K562 (cell line): Measurements from ENCODE around the gene RHBG. TPM values are rescaled to one million over a fixed set of nuclear protein-coding genes. Genes with fewer than 3 reads are reported as not detected.

Experiments
- HDAC8 ChIP-seq: fragments of 450-650 bp; IDR thresholded peaks from 2 replicates; pipeline ENCODE4 v1.6.1; 2016; ENCODE audit warnings: mild to moderate bottlenecking, missing genetic modification characterization, moderate library complexity, missing compliant biosample characterization
- microRNA counts: library from miRNA; unstranded; fragments of <30 nt; microRNA quantifications from one replicate; lab custom pipeline; 2016
- microRNA-seq: library from miRNA; unstranded; fragments of <30 nt; microRNA quantifications from one replicate; pipeline ENCODE4, GENCODE V29; 2018; ENCODE audit warnings: borderline microRNAs expressed
- polyA plus RNA-seq, 8 experiments: library from polyadenylated mRNA; depleted of rRNA in 4 of 8; stranded (reverse) in 5 of 8; unstranded in 3 of 8; fragments of >200 nt; fragmentation: Nextera tagmentation in 2 of 8; fragmentation: Illumina TruSeq in 1 of 8; extraction: Ambion mirVana in 2 of 8; extraction: Trizol in 1 of 8; gene quantifications; 2 replicates each; pipeline versions ENCODE4 v1.2.1 to v1.2.3, GENCODE V29; 2011 to 2014; ENCODE audit warnings: inconsistent platforms in 1 of 8, missing spikeins in 1 of 8
- small RNA-seq: library from RNA; depleted of rRNA; stranded (forward); fragments of <200 nt; gene quantifications from one replicate; pipeline ENCODE3, GENCODE V24; 2014
- total RNA-seq, 7 experiments: library from RNA; depleted of rRNA in 6 of 7; stranded (reverse); fragments of >200 nt in 6 of 7; fragmentation: Illumina TruSeq in 2 of 7; extraction: Trizol in 2 of 7; gene quantifications; 2 replicates each; pipeline versions ENCODE4 v1.2.1 to v1.2.3, GENCODE V29; 2011 to 2021; ENCODE audit warnings: low replicate concordance in 1 of 7
- TF ChIP-seq, protein P1 (sequence below): fragments of 250-450 bp; sonication (Bioruptor Pico); IDR thresholded peaks from 2 replicates; pipeline ENCODE4 v1.8.0; 2022; ENCODE audit warnings: inconsistent platforms
- TF ChIP-seq, protein P2 (sequence below): sonication (generic); formaldehyde crosslinking; IDR thresholded peaks from 2 replicates; pipeline ENCODE4 v1.8.1; 2023; ENCODE audit warnings: mild to moderate bottlenecking, missing genetic modification reagents

RHBG gene
- total and polyA plus RNA-seq, 9 of the 15 experiments (the other 6 are each of a cell fraction or from before 2014, with no cell fraction given) = not detected

DNA sequence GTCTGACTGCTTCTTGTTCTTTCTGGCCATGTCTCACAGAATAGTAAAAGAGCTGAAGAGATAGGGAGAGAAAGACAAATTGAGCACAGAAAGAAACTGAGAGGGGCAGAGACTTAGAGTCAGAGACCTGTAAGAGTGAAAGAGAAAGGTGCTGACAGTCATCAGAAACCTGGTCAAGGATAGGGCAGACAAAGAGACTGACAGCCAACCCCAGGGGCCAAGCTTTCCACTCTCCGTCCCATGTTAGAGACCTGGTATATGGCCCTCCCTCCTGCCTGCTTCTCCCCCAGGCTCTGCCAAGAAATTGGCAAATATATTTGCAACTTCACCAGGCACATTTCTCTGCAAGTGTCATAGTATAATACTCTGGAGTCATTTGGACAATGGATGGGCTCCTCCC lies 64.6 kb downstream of the RHBG start (continued):
- no peak for TF ChIP-seq HDAC8
- TF ChIP-seq, protein P1, sequence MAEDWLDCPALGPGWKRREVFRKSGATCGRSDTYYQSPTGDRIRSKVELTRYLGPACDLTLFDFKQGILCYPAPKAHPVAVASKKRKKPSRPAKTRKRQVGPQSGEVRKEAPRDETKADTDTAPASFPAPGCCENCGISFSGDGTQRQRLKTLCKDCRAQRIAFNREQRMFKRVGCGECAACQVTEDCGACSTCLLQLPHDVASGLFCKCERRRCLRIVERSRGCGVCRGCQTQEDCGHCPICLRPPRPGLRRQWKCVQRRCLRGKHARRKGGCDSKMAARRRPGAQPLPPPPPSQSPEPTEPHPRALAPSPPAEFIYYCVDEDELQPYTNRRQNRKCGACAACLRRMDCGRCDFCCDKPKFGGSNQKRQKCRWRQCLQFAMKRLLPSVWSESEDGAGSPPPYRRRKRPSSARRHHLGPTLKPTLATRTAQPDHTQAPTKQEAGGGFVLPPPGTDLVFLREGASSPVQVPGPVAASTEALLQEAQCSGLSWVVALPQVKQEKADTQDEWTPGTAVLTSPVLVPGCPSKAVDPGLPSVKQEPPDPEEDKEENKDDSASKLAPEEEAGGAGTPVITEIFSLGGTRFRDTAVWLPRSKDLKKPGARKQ = no peak
- TF ChIP-seq, protein P2, sequence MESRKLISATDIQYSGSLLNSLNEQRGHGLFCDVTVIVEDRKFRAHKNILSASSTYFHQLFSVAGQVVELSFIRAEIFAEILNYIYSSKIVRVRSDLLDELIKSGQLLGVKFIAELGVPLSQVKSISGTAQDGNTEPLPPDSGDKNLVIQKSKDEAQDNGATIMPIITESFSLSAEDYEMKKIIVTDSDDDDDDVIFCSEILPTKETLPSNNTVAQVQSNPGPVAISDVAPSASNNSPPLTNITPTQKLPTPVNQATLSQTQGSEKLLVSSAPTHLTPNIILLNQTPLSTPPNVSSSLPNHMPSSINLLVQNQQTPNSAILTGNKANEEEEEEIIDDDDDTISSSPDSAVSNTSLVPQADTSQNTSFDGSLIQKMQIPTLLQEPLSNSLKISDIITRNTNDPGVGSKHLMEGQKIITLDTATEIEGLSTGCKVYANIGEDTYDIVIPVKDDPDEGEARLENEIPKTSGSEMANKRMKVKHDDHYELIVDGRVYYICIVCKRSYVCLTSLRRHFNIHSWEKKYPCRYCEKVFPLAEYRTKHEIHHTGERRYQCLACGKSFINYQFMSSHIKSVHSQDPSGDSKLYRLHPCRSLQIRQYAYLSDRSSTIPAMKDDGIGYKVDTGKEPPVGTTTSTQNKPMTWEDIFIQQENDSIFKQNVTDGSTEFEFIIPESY (CRISPR knock-in tag) = no peak

MicroRNA genes within 50 kb of the gene (microRNA counts, 767-probe panel; counts per million panel counts)
- microRNA hsa-miR-9-5p (lab: Ali Mortazavi, UCI) = 3,468 counts per million, percentile 76 among the panel's probes with 10 or more counts

Small RNA genes lying within 50 kb of the gene (microRNA-seq; reads per million reads assigned to microRNA genes)
- gene MIR9-1 = not detected

Small RNA genes lying within 50 kb of the gene (small RNA-seq; reads per million reads assigned to genes)
- gene MIR9-1 = 0.11 reads per million

Other genes starting within 250 kb of the RHBG start
Only the 7 nearest of the 16 such genes appear.
- 0.86 TPM in 2 replicates for gene PAQR6, start 121.2 kb upstream of the RHBG start, total RNA-seq (2014; rRNA removed)
- 0.32 and 0.62 TPM in 2 replicates for gene PAQR6, start 121.2 kb upstream of the RHBG start, total RNA-seq (2014; rRNA removed; fragmentation: Illumina TruSeq; extraction: Trizol)
- gene PAQR6, start 121.2 kb upstream of the RHBG start, total RNA-seq (2015; rRNA removed; fragmentation: Illumina TruSeq; extraction: Trizol) = 0.64 and 0.72 TPM in 2 replicates
- gene PAQR6, start 121.2 kb upstream of the RHBG start, total RNA-seq (2021) = 1.0 and 1.2 TPM in 2 replicates
- gene PAQR6, start 121.2 kb upstream of the RHBG start, polyA plus RNA-seq (2011; rRNA removed) = 0.52 and 1.4 TPM in 2 replicates
- gene PAQR6, start 121.2 kb upstream of the RHBG start, polyA plus RNA-seq (2014; fragmentation: Illumina TruSeq; extraction: Trizol) = 0.59 and 0.73 TPM in 2 replicates
- gene PAQR6, start 121.2 kb upstream of the RHBG start, polyA plus RNA-seq (2014; fragmentation: Nextera tagmentation; extraction: Ambion mirVana) = under 1 TPM; 0.07 to 0.23 TPM
- 1.3 and 1.8 TPM in 2 replicates for gene PAQR6, start 121.2 kb upstream of the RHBG start, polyA plus RNA-seq (2014; rRNA removed)
- 56.0 and 71.6 TPM in 2 replicates for gene SMG5, start 86.4 kb upstream of the RHBG start, total RNA-seq (2014; rRNA removed)
- gene SMG5, start 86.4 kb upstream of the RHBG start, total RNA-seq (2014; rRNA removed; fragmentation: Illumina TruSeq; extraction: Trizol) = 33.1 and 41.4 TPM in 2 replicates
- 53.1 and 53.7 TPM in 2 replicates for gene SMG5, start 86.4 kb upstream of the RHBG start, total RNA-seq (2015; rRNA removed; fragmentation: Illumina TruSeq; extraction: Trizol)
- gene SMG5, start 86.4 kb upstream of the RHBG start, total RNA-seq (2021) = 78.4 and 85.9 TPM in 2 replicates
- gene SMG5, start 86.4 kb upstream of the RHBG start, polyA plus RNA-seq (2011; rRNA removed) = 41.4 and 53.9 TPM in 2 replicates
- 69.4 and 69.7 TPM in 2 replicates for gene SMG5, start 86.4 kb upstream of the RHBG start, polyA plus RNA-seq (2014; fragmentation: Illumina TruSeq; extraction: Trizol)
- 1 to 10 TPM; 1.4 to 1.6 TPM for gene SMG5, start 86.4 kb upstream of the RHBG start, polyA plus RNA-seq (2014; fragmentation: Nextera tagmentation; extraction: Ambion mirVana)
- gene SMG5, start 86.4 kb upstream of the RHBG start, polyA plus RNA-seq (2014; rRNA removed) = 53.0 and 58.7 TPM in 2 replicates
- 3.8 and 6.9 TPM in 2 replicates for gene TMEM79, start 84.9 kb upstream of the RHBG start, total RNA-seq (2014; rRNA removed)
- gene TMEM79, start 84.9 kb upstream of the RHBG start, total RNA-seq (2014; rRNA removed; fragmentation: Illumina TruSeq; extraction: Trizol) = 2.1 and 2.6 TPM in 2 replicates
- gene TMEM79, start 84.9 kb upstream of the RHBG start, total RNA-seq (2015; rRNA removed; fragmentation: Illumina TruSeq; extraction: Trizol) = 5.1 and 5.4 TPM in 2 replicates
- 6.8 and 7.2 TPM in 2 replicates for gene TMEM79, start 84.9 kb upstream of the RHBG start, total RNA-seq (2021)
- 4.0 and 4.8 TPM in 2 replicates for gene TMEM79, start 84.9 kb upstream of the RHBG start, polyA plus RNA-seq (2011; rRNA removed)
- gene TMEM79, start 84.9 kb upstream of the RHBG start, polyA plus RNA-seq (2014; fragmentation: Illumina TruSeq; extraction: Trizol) = 5.6 and 5.7 TPM in 2 replicates
- gene TMEM79, start 84.9 kb upstream of the RHBG start, polyA plus RNA-seq (2014; fragmentation: Nextera tagmentation; extraction: Ambion mirVana) = 1 to 10 TPM in 1 of 2 experiments, under 1 TPM in 1; 0.69 to 1.2 TPM
- gene TMEM79, start 84.9 kb upstream of the RHBG start, polyA plus RNA-seq (2014; rRNA removed) = 6.1 and 8.3 TPM in 2 replicates
- 25.7 and 27.0 TPM in 2 replicates for gene GLMP, start 73.5 kb upstream of the RHBG start, total RNA-seq (2014; rRNA removed)
- gene GLMP, start 73.5 kb upstream of the RHBG start, total RNA-seq (2014; rRNA removed; fragmentation: Illumina TruSeq; extraction: Trizol) = 10.1 and 12.8 TPM in 2 replicates
- 18.5 and 19.7 TPM in 2 replicates for gene GLMP, start 73.5 kb upstream of the RHBG start, total RNA-seq (2015; rRNA removed; fragmentation: Illumina TruSeq; extraction: Trizol)
- gene GLMP, start 73.5 kb upstream of the RHBG start, total RNA-seq (2021) = 22.7 and 23.7 TPM in 2 replicates
- 8.3 and 15.5 TPM in 2 replicates for gene GLMP, start 73.5 kb upstream of the RHBG start, polyA plus RNA-seq (2011; rRNA removed)
- gene GLMP, start 73.5 kb upstream of the RHBG start, polyA plus RNA-seq (2014; fragmentation: Illumina TruSeq; extraction: Trizol) = 28.2 and 29.1 TPM in 2 replicates
- 10 to 100 TPM; 11.0 to 22.4 TPM for gene GLMP, start 73.5 kb upstream of the RHBG start, polyA plus RNA-seq (2014; fragmentation: Nextera tagmentation; extraction: Ambion mirVana)
- 21.7 and 24.5 TPM in 2 replicates for gene GLMP, start 73.5 kb upstream of the RHBG start, polyA plus RNA-seq (2014; rRNA removed)
- gene VHLL, start 69.9 kb upstream of the RHBG start, total RNA-seq (2014; rRNA removed) = not detected in 2 replicates
- not detected in 2 replicates for gene VHLL, start 69.9 kb upstream of the RHBG start, total RNA-seq (2014; rRNA removed; fragmentation: Illumina TruSeq; extraction: Trizol)
- not detected in 2 replicates for gene VHLL, start 69.9 kb upstream of the RHBG start, total RNA-seq (2015; rRNA removed; fragmentation: Illumina TruSeq; extraction: Trizol)
- gene VHLL, start 69.9 kb upstream of the RHBG start, total RNA-seq (2021) = not detected in 2 replicates
- not detected in 2 replicates for gene VHLL, start 69.9 kb upstream of the RHBG start, polyA plus RNA-seq (2011; rRNA removed)
- gene VHLL, start 69.9 kb upstream of the RHBG start, polyA plus RNA-seq (2014; fragmentation: Illumina TruSeq; extraction: Trizol) = not detected in 2 replicates
- not detected for gene VHLL, start 69.9 kb upstream of the RHBG start, polyA plus RNA-seq (2014; fragmentation: Nextera tagmentation; extraction: Ambion mirVana)
- gene VHLL, start 69.9 kb upstream of the RHBG start, polyA plus RNA-seq (2014; rRNA removed) = not detected in 2 replicates
- 567 and 570 TPM in 2 replicates for gene CCT3, start 30.9 kb upstream of the RHBG start, total RNA-seq (2014; rRNA removed)
- 610 and 635 TPM in 2 replicates for gene CCT3, start 30.9 kb upstream of the RHBG start, total RNA-seq (2014; rRNA removed; fragmentation: Illumina TruSeq; extraction: Trizol)
- gene CCT3, start 30.9 kb upstream of the RHBG start, total RNA-seq (2015; rRNA removed; fragmentation: Illumina TruSeq; extraction: Trizol) = 573 and 580 TPM in 2 replicates
- gene CCT3, start 30.9 kb upstream of the RHBG start, total RNA-seq (2021) = 521 and 542 TPM in 2 replicates
- gene CCT3, start 30.9 kb upstream of the RHBG start, polyA plus RNA-seq (2011; rRNA removed) = 682 and 836 TPM in 2 replicates
- 536 and 610 TPM in 2 replicates for gene CCT3, start 30.9 kb upstream of the RHBG start, polyA plus RNA-seq (2014; fragmentation: Illumina TruSeq; extraction: Trizol)
- 1,000 to 10,000 TPM in 1 of 2 experiments, 100 to 1,000 TPM in 1; 871 to 1,167 TPM for gene CCT3, start 30.9 kb upstream of the RHBG start, polyA plus RNA-seq (2014; fragmentation: Nextera tagmentation; extraction: Ambion mirVana)
- gene CCT3, start 30.9 kb upstream of the RHBG start, polyA plus RNA-seq (2014; rRNA removed) = 475 and 532 TPM in 2 replicates
- gene TSACC, start 30.7 kb upstream of the RHBG start, total RNA-seq (2014; rRNA removed) = 0.45 and 1.6 TPM in 2 replicates
- gene TSACC, start 30.7 kb upstream of the RHBG start, total RNA-seq (2014; rRNA removed; fragmentation: Illumina TruSeq; extraction: Trizol) = 1.8 and 2.1 TPM in 2 replicates
- gene TSACC, start 30.7 kb upstream of the RHBG start, total RNA-seq (2015; rRNA removed; fragmentation: Illumina TruSeq; extraction: Trizol) = 2.5 and 2.6 TPM in 2 replicates
- gene TSACC, start 30.7 kb upstream of the RHBG start, total RNA-seq (2021) = 1.0 and 1.1 TPM in 2 replicates
- gene TSACC, start 30.7 kb upstream of the RHBG start, polyA plus RNA-seq (2011; rRNA removed) = 2.1 and 2.2 TPM in 2 replicates
- 4.5 TPM in 2 replicates for gene TSACC, start 30.7 kb upstream of the RHBG start, polyA plus RNA-seq (2014; fragmentation: Illumina TruSeq; extraction: Trizol)
- gene TSACC, start 30.7 kb upstream of the RHBG start, polyA plus RNA-seq (2014; fragmentation: Nextera tagmentation; extraction: Ambion mirVana) = 1 to 10 TPM; 7.3 to 7.4 TPM
- gene TSACC, start 30.7 kb upstream of the RHBG start, polyA plus RNA-seq (2014; rRNA removed) = 5.0 and 7.5 TPM in 2 replicates